Endothelial cell (in vitro differentiated cells): ENCODE results near the gene ARVCF. TPM values are rescaled to one million over a fixed set of nuclear protein-coding genes. Genes with fewer than 3 reads are reported as not detected.

ENCODE experiments used
- DNase-seq: peaks from one replicate; pipeline ENCODE4 v3.0.0; 2021; ENCODE audit warnings: low spot score
- H3K27ac Mint-ChIP-seq: one replicate; pipeline ENCODE4 v1.8.0; 2021; ENCODE audit warnings: mixed read lengths, inconsistent platforms; ENCODE audit not compliant: unreplicated experiment
- H3K27me3 Mint-ChIP-seq: one replicate; pipeline ENCODE4 v1.8.0; 2021; ENCODE audit warnings: mild to moderate bottlenecking, moderate library complexity, mixed read lengths, inconsistent platforms; ENCODE audit not compliant: unreplicated experiment
- H3K36me3 Mint-ChIP-seq: one replicate; pipeline ENCODE4 v1.8.0; 2021; ENCODE audit warnings: mild to moderate bottlenecking, low read depth, mixed read lengths, inconsistent platforms; ENCODE audit not compliant: unreplicated experiment
- H3K4me1 Mint-ChIP-seq: one replicate; pipeline ENCODE4 v1.8.0; 2021; ENCODE audit warnings: mild to moderate bottlenecking, mixed read lengths, inconsistent platforms; ENCODE audit not compliant: unreplicated experiment
- H3K4me3 Mint-ChIP-seq: one replicate; pipeline ENCODE4 v1.8.0; 2021; ENCODE audit warnings: mild to moderate bottlenecking, mixed read lengths, inconsistent platforms; ENCODE audit not compliant: unreplicated experiment
- H3K9me3 Mint-ChIP-seq: one replicate; pipeline ENCODE4 v1.8.0; 2021; ENCODE audit warnings: mixed read lengths, inconsistent platforms; ENCODE audit not compliant: unreplicated experiment
- total RNA-seq: library from RNA; stranded (reverse); fragmentation: NEBNext Ultra II Directional; extraction: Animal tissue kit (Norgen Biotek cat#: 25700); gene quantifications from one replicate; pipeline ENCODE4 v1.2.1, GENCODE V29; 2021; ENCODE audit not compliant: unreplicated experiment
- TF ChIP-seq, protein P1 (sequence below): fragments of 200-600 bp; sonication (generic); IDR thresholded peaks from one replicate; pipeline ENCODE4 v1.5.0; 2021; ENCODE audit warnings: antibody characterized with exemption; ENCODE audit not compliant: unreplicated experiment

Gene ARVCF
- total RNA-seq, 1 donor from 2014 or later: 67.3 TPM

DNA sequence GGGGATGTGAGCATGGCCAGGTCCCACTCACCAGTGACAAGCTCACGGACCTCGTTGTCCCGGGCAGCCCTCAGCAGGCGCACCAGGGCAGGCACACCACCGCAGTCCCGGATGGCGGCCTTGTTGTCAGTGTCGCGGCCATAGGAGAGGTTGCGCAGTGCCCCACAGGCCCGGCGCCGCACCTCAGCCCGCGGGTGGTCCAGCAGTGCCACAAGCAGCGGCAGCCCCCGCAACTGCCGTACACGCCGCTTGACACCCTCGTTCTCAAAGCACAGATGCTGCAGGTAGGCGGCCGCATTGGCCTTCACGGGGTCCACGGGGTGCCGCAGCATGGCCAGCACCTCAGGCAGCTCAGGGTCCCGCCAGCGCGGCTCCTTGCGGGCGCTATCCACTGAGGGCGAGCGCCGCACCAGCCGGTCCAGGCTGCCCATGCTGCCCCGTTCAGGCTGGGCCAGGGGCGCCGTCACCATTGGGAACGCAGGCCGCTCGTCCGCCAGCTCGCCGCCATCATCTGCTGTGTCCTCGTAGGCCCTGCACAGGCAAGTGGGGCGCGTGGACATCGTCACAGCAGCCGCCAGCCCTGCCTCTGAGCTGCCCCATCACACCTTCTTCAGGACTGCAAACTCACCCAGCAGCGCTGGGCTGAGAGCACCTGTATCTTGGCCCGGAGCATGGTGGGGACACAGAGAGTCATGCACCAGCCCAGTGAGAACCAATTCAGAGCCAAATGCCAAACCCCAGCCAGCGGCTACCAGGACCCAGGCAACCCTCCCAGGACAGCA is 36.7 kb downstream of the ARVCF start:
- no peak for DNase-seq
- Mint-ChIP-seq H3K9me3 (no peaks in the 10 kb centered on the region), H3K27me3 (peaks cover 12% of the 10 kb centered on the region), H3K4me1 (peaks cover 12% of the 10 kb centered on the region), H3K27ac (no peak overlapping the region), H3K36me3 (peaks cover 11% of the 10 kb centered on the region), H3K4me3 (peak overlapping the region; percentile 51)
- TF ChIP-seq, protein P1, sequence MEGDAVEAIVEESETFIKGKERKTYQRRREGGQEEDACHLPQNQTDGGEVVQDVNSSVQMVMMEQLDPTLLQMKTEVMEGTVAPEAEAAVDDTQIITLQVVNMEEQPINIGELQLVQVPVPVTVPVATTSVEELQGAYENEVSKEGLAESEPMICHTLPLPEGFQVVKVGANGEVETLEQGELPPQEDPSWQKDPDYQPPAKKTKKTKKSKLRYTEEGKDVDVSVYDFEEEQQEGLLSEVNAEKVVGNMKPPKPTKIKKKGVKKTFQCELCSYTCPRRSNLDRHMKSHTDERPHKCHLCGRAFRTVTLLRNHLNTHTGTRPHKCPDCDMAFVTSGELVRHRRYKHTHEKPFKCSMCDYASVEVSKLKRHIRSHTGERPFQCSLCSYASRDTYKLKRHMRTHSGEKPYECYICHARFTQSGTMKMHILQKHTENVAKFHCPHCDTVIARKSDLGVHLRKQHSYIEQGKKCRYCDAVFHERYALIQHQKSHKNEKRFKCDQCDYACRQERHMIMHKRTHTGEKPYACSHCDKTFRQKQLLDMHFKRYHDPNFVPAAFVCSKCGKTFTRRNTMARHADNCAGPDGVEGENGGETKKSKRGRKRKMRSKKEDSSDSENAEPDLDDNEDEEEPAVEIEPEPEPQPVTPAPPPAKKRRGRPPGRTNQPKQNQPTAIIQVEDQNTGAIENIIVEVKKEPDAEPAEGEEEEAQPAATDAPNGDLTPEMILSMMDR: no peak

- Mint-ChIP-seq H3K4me1 (peaks cover 21% of the 10 kb centered on the region), H3K4me3 (no peak overlapping the region), H3K36me3 (peaks cover 13% of the 10 kb centered on the region), H3K9me3 (no peaks in the 10 kb centered on the region), H3K27me3 (peaks cover 16% of the 10 kb centered on the region), H3K27ac (no peak overlapping the region)
- TF ChIP-seq, protein P1: no peak
- DNase-seq: no peak
These were observed 37.9 kb downstream of the ARVCF start for GRCh38 chr22:19978748-19979147.

GRCh38 chr22:19977296-19978243 is 39.1 kb downstream of the ARVCF start:
- TF ChIP-seq, protein P1: no peak
- no peak for DNase-seq
- Mint-ChIP-seq H3K27ac (no peak overlapping the region), H3K4me1 (peaks cover 21% of the 10 kb centered on the region), H3K4me3 (no peak overlapping the region), H3K36me3 (peaks cover 13% of the 10 kb centered on the region), H3K27me3 (peaks cover 16% of the 10 kb centered on the region), H3K9me3 (no peaks in the 10 kb centered on the region)

- Mint-ChIP-seq H3K4me3 (no peak overlapping the region), H3K36me3 (peaks cover 18% of the 10 kb centered on the region), H3K27ac (peak overlapping the region; percentile 99), H3K9me3 (no peaks in the 10 kb centered on the region), H3K4me1 (peaks cover 21% of the 10 kb centered on the region), H3K27me3 (peaks cover 20% of the 10 kb centered on the region)
- TF ChIP-seq, protein P1: no peak
- DNase-seq: no peak
These were observed 40.0 kb downstream of the ARVCF start for GRCh38 chr22:19976671-19977070.
